HEK293 (cell line): ENCODE results near the gene CRYGN.

Experiments used
- CTCF ChIA-PET: fragments of 350-600 bp; formaldehyde crosslinking; extraction: SDS; loops from one replicate; lab custom pipeline; 2021; ENCODE audit warnings: antibody characterized with exemption; lab: Yijun Ruan, JAX
- POLR2A ChIA-PET: fragments of 300-600 bp; formaldehyde crosslinking; extraction: SDS; loops from one replicate; lab custom pipeline; 2020; ENCODE audit warnings: antibody characterized with exemption, inconsistent platforms; lab: Yijun Ruan, JAX
- H3K27ac ChIP-seq: fragments of 200-500 bp; sonication (Bioruptor generic); 2 replicates; pipeline ENCODE4 v1.5.1; 2014; ENCODE audit warnings: low read depth, low read length, control low read depth, inconsistent platforms; ENCODE audit errors: extremely low read depth
- H3K36me3 ChIP-seq, 2 experiments: fragments of 200-500 bp in 1 of 2; sonication (Bioruptor generic) in 1 of 2; 1 replicate in 1 of 2; 2 replicates in 1 of 2; pipeline ENCODE4 v1.5.1; 2014 to 2017; ENCODE audit warnings: inconsistent platforms in 2 of 2, low read length in 2 of 2; ENCODE audit not compliant: control insufficient read depth in 2 of 2, insufficient read depth in 1 of 2
- H3K4me1 ChIP-seq: fragments of 200-500 bp; sonication (Bioruptor generic); 2 replicates; pipeline ENCODE4 v1.5.1; 2014; ENCODE audit warnings: mild to moderate bottlenecking, low read length, inconsistent platforms; ENCODE audit not compliant: control insufficient read depth, insufficient read depth
- H3K4me3 ChIP-seq: 2 replicates; pipeline ENCODE4 v1.5.1; 2011; ENCODE audit warnings: low read depth, mild to moderate bottlenecking, control low read depth, low read length, moderate library complexity
- H3K9me3 ChIP-seq: fragments of 200-500 bp; sonication (Bioruptor generic); 2 replicates; pipeline ENCODE4 v1.5.1; 2014; ENCODE audit warnings: low read depth, low read length, inconsistent platforms; ENCODE audit not compliant: control insufficient read depth, insufficient read depth
- HOXA7 ChIP-seq: sonication (generic); formaldehyde crosslinking; IDR thresholded peaks from 2 replicates; pipeline ENCODE4 v1.8.1; 2022; ENCODE audit warnings: missing genetic modification reagents, borderline replicate concordance
- SCRT2 ChIP-seq: fragments of 450-650 bp; formaldehyde crosslinking; IDR thresholded peaks from 2 replicates; pipeline ENCODE4 v1.5.1; 2016; ENCODE audit warnings: missing biosample characterization, missing genetic modification characterization
- ZNF324 ChIP-seq: fragments of 450-650 bp; formaldehyde crosslinking; IDR thresholded peaks from 2 replicates; pipeline ENCODE4 v1.5.1; 2016; ENCODE audit warnings: missing biosample characterization, missing genetic modification characterization
- ZNF354C ChIP-seq: fragments of 450-650 bp; formaldehyde crosslinking; IDR thresholded peaks from 2 replicates; pipeline ENCODE4 v1.5.1; 2016; ENCODE audit warnings: missing biosample characterization, missing genetic modification characterization, low read depth, borderline replicate concordance
- ZNF416 ChIP-seq: fragments of 450-650 bp; formaldehyde crosslinking; IDR thresholded peaks from 2 replicates; pipeline ENCODE4 v1.5.1; 2016; ENCODE audit warnings: missing biosample characterization, missing genetic modification characterization
- ZNF626 ChIP-seq: fragments of 450-650 bp; sonication (Bioruptor Pico); formaldehyde crosslinking; IDR thresholded peaks from 2 replicates; pipeline ENCODE4 v1.5.1; 2018; ENCODE audit warnings: missing biosample characterization, missing genetic modification characterization, inconsistent platforms
- ZNF658 ChIP-seq: fragments of 450-650 bp; formaldehyde crosslinking; IDR thresholded peaks from 2 replicates; pipeline ENCODE4; 2016; ENCODE audit warnings: missing biosample characterization, missing genetic modification characterization
- ZNF777 ChIP-seq: fragments of 450-650 bp; formaldehyde crosslinking; IDR thresholded peaks from 2 replicates; pipeline ENCODE4 v1.5.1; 2017; ENCODE audit warnings: missing biosample characterization, missing genetic modification characterization, borderline replicate concordance
- TF ChIP-seq, protein P1 (sequence below): fragments of 450-650 bp; formaldehyde crosslinking; IDR thresholded peaks from 2 replicates; pipeline ENCODE4 v1.5.1; 2017; ENCODE audit warnings: missing biosample characterization, missing genetic modification characterization
- TF ChIP-seq, protein P2 (sequence below): fragments of 450-650 bp; formaldehyde crosslinking; IDR thresholded peaks from 2 replicates; pipeline ENCODE4 v1.5.1; 2017; ENCODE audit warnings: missing biosample characterization, missing genetic modification characterization
- TF ChIP-seq, protein P3 (sequence below): fragments of 450-650 bp; formaldehyde crosslinking; IDR thresholded peaks from 2 replicates; pipeline ENCODE4 v1.5.1; 2017; ENCODE audit warnings: missing biosample characterization, missing genetic modification characterization
- TF ChIP-seq, protein P4 (sequence below): fragments of 450-650 bp; formaldehyde crosslinking; IDR thresholded peaks from 2 replicates; pipeline ENCODE4 v1.5.1; 2017; ENCODE audit warnings: missing biosample characterization, missing genetic modification characterization
- TF ChIP-seq, protein P5 (sequence below): fragments of 450-650 bp; formaldehyde crosslinking; IDR thresholded peaks from 2 replicates; pipeline ENCODE4 v1.5.0; 2017; ENCODE audit warnings: missing biosample characterization, missing genetic modification characterization, borderline replicate concordance
- TF ChIP-seq, protein P6 (sequence below): fragments of 450-650 bp; formaldehyde crosslinking; IDR thresholded peaks from 2 replicates; pipeline ENCODE4 v1.5.1; 2016; ENCODE audit warnings: missing biosample characterization, missing genetic modification characterization, borderline replicate concordance

CRYGN gene

DNA sequence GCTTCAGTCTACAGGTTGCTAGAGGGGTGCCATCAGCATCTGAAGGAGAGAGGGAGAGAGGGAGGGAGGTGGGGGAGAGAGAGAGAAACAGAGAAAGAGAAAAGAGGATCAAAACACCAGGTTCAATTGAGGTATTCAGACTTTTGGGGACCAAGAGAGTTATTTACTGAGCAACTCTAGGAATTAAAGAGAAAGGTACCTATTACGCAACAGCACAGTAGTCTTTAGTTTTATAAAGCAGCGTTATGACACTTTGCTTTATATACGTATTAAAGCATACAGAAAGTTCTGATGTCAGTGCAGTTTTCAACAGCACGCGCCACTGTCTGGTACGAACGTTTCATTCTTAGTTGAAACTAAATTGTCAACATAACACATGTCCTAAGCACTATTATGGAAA is 37.9 kb upstream of the CRYGN start:
- CTCF ChIA-PET: interaction anchor here (0.6 to 1.6 kb wide), 3 partner anchors 14 to 152 kb away, joined by 3 to 4 read pairs (median 3); no protein-coding TSS in a partner anchor
- no peaks in the 10 kb centered on the region for H3K4me1 ChIP-seq
- no peak overlapping the region for H3K27ac ChIP-seq
- H3K9me3 ChIP-seq: no peaks in the 10 kb centered on the region
- POLR2A ChIA-PET: no interaction called here
- H3K36me3 ChIP-seq: peaks cover 4 to 46% of the 10 kb centered on the region in 2 experiments; a peak in 2 of 3 replicates
- 0 out of 2 replicates have a peak, but pooled peaks have one; percentile 25 for TF ChIP-seq SCRT2 (tag by site-specific recombination)
- TF ChIP-seq, protein P1, sequence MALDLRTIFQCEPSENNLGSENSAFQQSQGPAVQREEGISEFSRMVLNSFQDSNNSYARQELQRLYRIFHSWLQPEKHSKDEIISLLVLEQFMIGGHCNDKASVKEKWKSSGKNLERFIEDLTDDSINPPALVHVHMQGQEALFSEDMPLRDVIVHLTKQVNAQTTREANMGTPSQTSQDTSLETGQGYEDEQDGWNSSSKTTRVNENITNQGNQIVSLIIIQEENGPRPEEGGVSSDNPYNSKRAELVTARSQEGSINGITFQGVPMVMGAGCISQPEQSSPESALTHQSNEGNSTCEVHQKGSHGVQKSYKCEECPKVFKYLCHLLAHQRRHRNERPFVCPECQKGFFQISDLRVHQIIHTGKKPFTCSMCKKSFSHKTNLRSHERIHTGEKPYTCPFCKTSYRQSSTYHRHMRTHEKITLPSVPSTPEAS (tag by site-specific recombination): no peak
- H3K4me3 ChIP-seq: no peak overlapping the region

DNA sequence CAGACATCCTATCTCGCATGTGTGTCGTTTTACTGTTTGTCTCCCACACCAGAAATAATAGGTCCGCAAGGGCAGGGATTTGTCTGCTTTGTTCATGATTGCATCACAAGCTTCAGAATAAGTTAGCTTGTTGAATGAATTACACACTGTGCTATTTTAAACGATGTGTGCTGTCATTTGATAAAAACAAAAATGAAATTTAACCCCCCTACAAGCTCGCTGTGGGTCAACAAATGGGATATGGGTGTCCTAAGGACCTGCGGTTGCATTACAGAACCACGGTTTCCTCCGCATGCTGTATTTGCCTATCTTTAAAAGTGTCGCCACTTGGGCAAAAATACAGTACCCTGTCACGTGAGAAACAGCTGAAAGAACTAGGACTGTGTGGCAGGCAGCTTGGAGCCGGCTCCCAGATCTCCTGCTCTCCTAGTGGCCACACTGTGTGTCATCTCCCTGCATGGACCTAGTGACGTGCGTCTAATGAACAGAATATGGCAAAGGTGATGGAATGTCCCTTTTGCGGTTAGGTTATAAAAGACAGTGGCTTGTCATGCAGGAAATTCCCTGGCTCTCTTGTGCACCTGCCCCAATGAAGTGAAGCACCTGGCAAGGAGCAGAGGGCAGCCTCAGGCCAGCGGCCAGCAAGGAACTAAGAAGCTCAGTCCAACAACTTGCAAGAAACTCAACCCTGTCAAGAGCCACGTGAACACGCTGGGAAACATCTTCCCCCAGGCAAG is 32.9 kb upstream of the CRYGN start:
- peaks cover 9 to 73% of the 10 kb centered on the region in 2 experiments; a peak in 2 of 3 replicates for H3K36me3 ChIP-seq
- TF ChIP-seq, protein P2, sequence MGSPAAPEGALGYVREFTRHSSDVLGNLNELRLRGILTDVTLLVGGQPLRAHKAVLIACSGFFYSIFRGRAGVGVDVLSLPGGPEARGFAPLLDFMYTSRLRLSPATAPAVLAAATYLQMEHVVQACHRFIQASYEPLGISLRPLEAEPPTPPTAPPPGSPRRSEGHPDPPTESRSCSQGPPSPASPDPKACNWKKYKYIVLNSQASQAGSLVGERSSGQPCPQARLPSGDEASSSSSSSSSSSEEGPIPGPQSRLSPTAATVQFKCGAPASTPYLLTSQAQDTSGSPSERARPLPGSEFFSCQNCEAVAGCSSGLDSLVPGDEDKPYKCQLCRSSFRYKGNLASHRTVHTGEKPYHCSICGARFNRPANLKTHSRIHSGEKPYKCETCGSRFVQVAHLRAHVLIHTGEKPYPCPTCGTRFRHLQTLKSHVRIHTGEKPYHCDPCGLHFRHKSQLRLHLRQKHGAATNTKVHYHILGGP: no peak
- TF ChIP-seq, protein P3, sequence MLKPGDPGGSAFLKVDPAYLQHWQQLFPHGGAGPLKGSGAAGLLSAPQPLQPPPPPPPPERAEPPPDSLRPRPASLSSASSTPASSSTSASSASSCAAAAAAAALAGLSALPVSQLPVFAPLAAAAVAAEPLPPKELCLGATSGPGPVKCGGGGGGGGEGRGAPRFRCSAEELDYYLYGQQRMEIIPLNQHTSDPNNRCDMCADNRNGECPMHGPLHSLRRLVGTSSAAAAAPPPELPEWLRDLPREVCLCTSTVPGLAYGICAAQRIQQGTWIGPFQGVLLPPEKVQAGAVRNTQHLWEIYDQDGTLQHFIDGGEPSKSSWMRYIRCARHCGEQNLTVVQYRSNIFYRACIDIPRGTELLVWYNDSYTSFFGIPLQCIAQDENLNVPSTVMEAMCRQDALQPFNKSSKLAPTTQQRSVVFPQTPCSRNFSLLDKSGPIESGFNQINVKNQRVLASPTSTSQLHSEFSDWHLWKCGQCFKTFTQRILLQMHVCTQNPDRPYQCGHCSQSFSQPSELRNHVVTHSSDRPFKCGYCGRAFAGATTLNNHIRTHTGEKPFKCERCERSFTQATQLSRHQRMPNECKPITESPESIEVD (tag by site-specific recombination): 0 out of 2 replicates have a peak, but pooled peaks have one; percentile 7
- H3K9me3 ChIP-seq: no peaks in the 10 kb centered on the region
- POLR2A ChIA-PET: no interaction called here
- H3K27ac ChIP-seq: no peak overlapping the region
- CTCF ChIA-PET: no interaction called here
- H3K4me1 ChIP-seq: no peaks in the 10 kb centered on the region
- no peak overlapping the region for H3K4me3 ChIP-seq

DNA sequence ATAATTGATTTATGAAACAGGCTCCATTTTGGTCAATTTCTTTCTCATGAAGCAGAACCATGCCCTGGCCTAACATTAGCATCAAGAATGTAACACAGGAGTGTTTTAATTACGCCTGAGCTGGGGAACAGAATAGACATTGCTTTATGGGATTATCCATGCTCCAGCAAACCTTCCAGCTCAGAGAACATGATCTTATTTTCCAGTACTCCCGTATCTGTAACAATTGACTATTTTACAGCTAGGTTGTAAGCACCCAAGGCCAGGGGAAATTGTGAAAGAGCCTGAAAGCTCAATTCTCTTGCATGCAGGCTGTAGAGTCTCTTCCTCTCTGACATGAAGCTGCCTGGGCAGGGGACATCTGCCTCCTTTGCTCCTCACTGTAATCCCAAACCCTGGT is 30.8 kb upstream of the CRYGN start:
- H3K4me1 ChIP-seq: no peaks in the 10 kb centered on the region
- no peak overlapping the region for H3K4me3 ChIP-seq
- H3K9me3 ChIP-seq: no peaks in the 10 kb centered on the region
- TF ChIP-seq ZNF354C (tag by site-specific recombination): no peak
- TF ChIP-seq, protein P4, sequence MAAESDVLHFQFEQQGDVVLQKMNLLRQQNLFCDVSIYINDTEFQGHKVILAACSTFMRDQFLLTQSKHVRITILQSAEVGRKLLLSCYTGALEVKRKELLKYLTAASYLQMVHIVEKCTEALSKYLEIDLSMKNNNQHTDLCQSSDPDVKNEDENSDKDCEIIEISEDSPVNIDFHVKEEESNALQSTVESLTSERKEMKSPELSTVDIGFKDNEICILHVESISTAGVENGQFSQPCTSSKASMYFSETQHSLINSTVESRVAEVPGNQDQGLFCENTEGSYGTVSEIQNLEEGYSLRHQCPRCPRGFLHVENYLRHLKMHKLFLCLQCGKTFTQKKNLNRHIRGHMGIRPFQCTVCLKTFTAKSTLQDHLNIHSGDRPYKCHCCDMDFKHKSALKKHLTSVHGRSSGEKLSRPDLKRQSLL (tag by site-specific recombination): no peak
- TF ChIP-seq, protein P5, sequence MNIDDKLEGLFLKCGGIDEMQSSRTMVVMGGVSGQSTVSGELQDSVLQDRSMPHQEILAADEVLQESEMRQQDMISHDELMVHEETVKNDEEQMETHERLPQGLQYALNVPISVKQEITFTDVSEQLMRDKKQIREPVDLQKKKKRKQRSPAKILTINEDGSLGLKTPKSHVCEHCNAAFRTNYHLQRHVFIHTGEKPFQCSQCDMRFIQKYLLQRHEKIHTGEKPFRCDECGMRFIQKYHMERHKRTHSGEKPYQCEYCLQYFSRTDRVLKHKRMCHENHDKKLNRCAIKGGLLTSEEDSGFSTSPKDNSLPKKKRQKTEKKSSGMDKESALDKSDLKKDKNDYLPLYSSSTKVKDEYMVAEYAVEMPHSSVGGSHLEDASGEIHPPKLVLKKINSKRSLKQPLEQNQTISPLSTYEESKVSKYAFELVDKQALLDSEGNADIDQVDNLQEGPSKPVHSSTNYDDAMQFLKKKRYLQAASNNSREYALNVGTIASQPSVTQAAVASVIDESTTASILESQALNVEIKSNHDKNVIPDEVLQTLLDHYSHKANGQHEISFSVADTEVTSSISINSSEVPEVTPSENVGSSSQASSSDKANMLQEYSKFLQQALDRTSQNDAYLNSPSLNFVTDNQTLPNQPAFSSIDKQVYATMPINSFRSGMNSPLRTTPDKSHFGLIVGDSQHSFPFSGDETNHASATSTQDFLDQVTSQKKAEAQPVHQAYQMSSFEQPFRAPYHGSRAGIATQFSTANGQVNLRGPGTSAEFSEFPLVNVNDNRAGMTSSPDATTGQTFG: no peak
- no peak for TF ChIP-seq ZNF324 (tag by site-specific recombination)
- TF ChIP-seq HOXA7 (CRISPR knock-in tag): no peak
- TF ChIP-seq ZNF626: no peak
- TF ChIP-seq, protein P6, sequence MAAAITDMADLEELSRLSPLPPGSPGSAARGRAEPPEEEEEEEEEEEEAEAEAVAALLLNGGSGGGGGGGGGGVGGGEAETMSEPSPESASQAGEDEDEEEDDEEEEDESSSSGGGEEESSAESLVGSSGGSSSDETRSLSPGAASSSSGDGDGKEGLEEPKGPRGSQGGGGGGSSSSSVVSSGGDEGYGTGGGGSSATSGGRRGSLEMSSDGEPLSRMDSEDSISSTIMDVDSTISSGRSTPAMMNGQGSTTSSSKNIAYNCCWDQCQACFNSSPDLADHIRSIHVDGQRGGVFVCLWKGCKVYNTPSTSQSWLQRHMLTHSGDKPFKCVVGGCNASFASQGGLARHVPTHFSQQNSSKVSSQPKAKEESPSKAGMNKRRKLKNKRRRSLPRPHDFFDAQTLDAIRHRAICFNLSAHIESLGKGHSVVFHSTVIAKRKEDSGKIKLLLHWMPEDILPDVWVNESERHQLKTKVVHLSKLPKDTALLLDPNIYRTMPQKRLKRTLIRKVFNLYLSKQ: no peak
- TF ChIP-seq ZNF416: no peak
- TF ChIP-seq ZNF777 (tag by site-specific recombination): no peak
- no peak for TF ChIP-seq ZNF658 (tag by site-specific recombination)
- H3K27ac ChIP-seq: no peak overlapping the region
- ChIA-PET POLR2A (no interaction called here), CTCF (interaction anchor here (0.7 to 1.7 kb wide), 3 partner anchors 10 to 110 kb away, joined by 3 to 8 read pairs (median 3); partner anchors contain the start of gene WDR86)
- peaks cover 9 to 73% of the 10 kb centered on the region in 2 experiments; a peak in 2 of 3 replicates for H3K36me3 ChIP-seq
